SW480 (cell line): Measurements from ENCODE around the gene BAIAP3.
A peak's percentile ranks its signal among the peaks of the same experiment; 100 is the strongest.
"Not testable (repeated sequence)": the region's sequence is repeated elsewhere in the genome, so short reads cannot be mapped to it uniquely, and the experiment has no call there.

Experiments
- DNase-seq: peaks from one replicate; pipeline ENCODE4 v3.0.0-alpha.2; 2016; ENCODE audit warnings: low spot score

The BAIAP3 gene

GRCh38 chr16:1316033-1316405 lies 17.4 kb upstream of the BAIAP3 start:
- DNase-seq, result no peak

GRCh38 chr16:1317479-1318267 lies 15.8 kb upstream of the BAIAP3 start:
- no peak for DNase-seq

DNA sequence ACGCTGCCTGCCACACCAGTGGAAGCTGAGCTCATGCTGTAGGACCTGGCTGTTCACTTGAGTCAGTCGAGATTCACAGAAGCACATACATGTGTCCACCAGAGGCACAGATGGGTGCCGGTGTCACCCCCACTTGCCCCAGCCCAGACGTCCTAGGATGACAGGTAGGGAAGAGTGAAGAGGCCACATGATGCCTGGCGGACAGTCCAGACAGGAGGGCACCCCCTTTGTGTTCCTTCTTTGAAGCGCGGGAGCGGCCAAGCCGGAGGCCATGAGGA lies 15.2 kb upstream of the BAIAP3 start:
- DNase-seq, result no peak

- no peak for DNase-seq
These were observed 14.4 kb upstream of the BAIAP3 start for GRCh38 chr16:1319041-1319440.

DNA sequence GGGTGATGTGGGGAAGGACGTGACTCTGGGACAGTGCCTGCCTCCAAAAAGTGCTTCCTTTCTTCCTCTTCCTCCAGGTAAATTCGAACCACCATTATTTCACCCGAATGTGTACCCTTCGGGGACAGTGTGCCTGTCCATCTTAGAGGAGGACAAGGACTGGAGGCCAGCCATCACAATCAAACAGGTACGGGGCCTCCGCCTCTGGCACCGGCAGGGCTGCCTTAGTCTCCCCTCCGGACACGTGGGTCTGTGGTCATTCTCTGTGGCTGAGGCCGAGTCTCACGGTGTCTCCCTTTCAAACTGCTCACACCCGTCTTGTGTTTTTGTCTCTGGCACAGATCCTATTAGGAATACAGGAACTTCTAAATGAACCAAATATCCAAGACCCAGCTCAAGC lies 13.3 kb upstream of the BAIAP3 start:
- no peak for DNase-seq

GRCh38 chr16:1320658-1321240 lies 12.7 kb upstream of the BAIAP3 start:
- DNase-seq, result no peak

GRCh38 chr16:1322407-1322806 lies 11.0 kb upstream of the BAIAP3 start:
- DNase-seq, result no peak

GRCh38 chr16:1323296-1324239 lies 9.9 kb upstream of the BAIAP3 start:
- no peak for DNase-seq

- no peak for DNase-seq
These were observed 9.1 kb upstream of the BAIAP3 start for GRCh38 chr16:1324286-1324826.

DNA sequence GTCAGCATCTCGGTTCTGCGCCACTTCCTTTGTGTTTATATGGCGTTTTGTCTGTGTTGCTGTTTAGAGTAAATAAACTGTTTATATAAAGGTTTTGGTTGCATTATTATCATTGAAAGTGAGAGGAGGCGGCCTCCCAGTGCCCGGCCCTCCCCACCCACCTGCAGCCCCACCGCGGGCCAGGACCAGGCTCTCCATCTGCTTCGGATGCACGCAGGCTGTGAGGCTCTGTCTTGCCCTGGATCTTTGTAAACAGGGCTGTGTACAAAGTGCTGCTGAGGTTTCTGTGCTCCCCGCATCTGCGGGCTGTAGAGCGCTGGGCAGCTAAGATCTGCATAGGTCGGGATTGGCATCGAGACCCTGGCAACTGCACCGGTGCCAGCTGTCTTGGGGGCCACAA lies 8.2 kb upstream of the BAIAP3 start:
- DNase-seq, result no peak

GRCh38 chr16:1325673-1326371 lies 7.6 kb upstream of the BAIAP3 start:
- DNase-seq, result no peak

DNA sequence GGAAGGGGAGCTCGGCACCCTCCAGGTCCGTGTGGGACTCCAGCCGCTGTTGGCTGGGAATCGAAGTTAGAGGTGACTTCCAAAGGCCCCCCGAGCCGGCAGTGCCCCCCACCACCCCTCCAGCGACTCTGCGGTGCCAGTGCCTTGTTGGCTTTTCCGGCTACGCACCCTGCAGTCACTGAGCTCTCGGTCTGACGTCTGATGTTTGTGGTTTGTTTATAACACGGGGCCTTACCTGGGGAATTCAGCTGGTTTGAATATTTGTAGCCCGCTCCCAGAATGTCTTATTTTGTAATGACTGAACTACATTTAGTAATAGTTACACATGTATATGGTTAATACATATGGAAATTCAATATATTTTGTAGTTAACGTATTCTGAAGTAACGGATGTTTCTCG lies 7.1 kb upstream of the BAIAP3 start:
- DNase-seq, result no peak

DNA sequence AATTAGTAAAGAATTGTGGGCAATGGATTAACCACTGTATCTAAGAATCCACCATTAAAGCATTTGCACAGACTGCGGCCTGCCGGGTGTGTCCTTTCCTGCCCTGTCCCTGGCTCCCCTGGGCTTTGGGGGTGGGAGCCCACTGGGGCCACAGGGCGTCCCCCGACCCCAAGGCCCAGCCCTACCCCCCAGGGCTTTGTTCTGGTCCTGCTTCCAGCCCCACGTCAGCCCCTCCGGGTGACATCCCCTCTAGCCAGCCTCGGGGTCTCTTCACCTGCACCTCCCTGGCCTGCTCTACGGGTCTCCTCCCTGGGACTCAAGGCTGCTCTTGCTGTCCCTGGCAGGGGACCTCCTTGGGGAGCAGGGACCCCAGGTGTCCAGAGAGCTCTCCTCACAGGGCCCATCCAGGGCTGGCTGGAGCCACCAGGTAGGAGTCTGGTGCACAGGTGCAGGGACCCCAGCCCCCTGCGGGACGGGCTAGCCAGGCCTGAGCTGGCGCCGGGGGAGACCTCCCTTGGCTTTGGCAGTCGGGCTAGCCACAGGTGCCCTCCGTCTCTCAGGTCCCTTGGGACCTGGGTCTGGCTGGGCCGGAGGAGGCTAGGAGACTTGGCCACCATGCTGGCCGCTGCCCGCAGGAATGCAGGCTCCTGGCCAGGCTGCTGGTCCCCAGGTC lies 6.4 kb upstream of the BAIAP3 start:
- no peak for DNase-seq

DNA sequence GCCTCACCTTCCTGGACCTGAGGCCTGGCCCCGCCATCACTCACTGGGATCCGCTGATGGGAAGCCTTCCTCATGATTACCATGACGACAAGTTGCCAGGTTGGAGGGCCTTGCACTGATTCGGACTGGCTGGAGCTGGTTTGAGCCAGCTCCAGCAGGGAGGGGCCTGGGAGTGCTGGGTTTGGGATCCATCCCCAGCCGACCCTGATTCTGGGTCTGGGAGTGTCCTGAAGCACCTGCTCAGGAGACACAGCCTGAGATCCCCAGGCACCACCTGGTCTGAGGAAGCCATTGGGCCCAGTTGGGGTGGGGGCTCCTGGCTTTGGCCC lies 5.9 kb upstream of the BAIAP3 start:
- no peak for DNase-seq

DNA sequence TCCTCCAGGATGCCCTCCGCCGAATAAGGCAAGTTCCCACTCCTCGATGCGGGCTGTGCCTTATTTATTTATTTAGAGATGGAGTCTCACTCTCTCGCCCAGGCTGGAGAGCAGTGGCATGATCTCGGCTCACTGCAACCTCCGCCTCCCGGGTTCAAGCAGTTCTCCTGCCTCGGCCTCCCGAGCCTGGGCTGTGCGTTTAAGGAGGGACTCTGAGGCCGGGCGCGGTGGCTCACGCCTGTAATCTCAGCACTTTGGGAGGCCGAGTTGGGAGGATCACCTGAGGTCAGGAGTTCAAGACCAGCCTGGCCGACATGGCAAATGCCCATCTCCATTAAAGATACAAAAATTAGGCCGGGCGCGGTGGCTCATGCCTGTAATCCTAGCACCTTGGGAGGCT lies 5.3 kb upstream of the BAIAP3 start:
- not testable (repeated sequence) for DNase-seq

DNA sequence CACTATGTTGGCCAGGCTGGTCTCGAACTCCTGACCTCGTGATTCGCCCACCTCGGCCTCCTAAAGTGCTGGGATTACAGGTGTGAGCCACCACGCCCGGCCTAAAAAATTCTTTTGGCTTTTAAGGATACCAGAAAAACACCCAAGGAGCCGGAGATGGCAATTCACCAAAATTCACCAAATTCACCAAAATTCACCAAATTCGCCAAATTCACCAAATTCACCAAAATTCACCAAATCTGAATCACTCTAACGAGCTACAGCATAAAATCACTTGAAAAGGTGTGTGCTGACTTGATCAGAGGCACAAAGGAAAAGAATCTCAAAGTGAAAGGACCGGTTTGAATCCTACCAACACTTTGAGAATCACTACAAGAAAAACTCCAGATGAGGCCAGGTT lies 4.5 kb upstream of the BAIAP3 start:
- DNase-seq, result not testable (repeated sequence)

DNA sequence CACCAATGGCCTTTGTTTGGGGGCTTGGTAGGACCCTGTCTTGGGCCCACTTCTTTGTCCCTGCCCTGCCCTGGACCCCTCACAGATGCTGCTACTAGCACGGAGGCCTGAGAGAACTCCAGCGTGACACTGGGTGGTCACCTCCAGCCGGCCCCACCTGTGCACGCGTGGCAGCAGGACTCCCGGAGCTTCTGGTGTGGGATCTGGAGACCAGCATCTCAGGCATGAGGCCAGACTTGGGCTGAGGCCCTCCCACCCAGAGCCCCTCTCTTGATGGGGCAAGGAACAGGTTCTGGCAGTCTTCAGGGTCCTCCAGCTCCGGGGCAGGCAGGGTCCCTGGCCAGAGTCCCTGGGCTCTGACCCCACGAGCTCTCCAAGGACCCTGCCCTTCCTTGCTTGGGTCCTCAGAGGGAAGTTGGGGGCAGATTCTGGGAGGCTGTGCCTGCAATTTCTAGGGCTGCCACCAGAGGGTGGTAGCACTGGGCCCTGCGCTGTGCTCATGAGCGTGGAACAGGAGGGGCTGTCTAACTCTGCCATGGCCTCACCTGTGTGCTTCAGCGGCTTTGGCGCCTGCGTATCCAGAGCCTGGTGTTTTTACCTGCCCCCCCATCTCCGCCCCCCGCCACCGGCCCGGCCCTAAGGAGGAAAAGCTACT lies 3.1 kb upstream of the BAIAP3 start:
- no peak for DNase-seq

- DNase-seq, result no peak
These were observed 2.3 kb upstream of the BAIAP3 start for GRCh38 chr16:1330931-1331711.

DNA sequence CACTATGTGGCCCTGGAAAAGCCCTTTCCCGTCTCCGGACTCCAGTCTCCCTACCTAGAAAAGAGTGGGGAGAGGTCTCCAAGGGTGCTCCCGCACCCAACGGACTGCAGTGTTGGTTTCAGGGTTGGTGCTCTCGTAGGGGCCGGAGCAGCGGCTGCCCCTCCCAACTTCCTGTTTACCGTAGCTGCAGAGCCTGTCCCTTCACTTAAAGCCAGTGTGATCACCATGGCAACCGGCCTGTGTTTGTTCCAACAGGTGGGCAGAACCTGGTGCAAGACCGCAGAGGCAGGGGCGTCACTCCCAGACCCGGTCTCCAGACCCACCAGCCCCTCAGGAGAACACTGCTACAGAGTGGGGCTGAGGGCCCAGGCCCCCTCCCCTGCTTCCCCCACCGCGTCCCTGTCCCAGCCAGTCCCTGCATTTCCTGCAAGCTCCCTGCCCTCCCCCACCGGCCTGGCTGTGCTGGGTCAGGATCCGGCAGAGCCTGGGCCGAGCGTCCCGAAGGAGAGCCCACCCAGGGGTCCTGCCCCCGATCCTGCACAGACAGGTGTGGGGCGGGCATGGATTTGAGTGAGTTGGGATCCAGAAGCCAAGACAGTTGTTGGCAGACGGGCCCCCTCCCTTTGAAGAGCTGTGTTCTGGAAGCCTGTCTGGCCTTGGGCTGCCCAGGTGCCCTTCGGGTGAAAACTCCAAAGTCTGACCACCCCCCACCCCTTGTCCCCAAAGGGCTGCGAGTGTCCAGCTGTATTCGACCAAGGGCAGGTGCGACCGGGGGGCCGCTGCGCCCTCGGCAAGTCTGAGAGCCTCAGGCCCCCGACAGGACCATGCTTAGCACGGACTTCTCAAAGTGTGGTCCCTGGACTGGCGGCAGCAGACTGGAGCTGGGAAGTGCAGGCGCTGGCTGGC lies 1.5 kb upstream of the BAIAP3 start:
- peak; percentile 75 for DNase-seq
